Right lobe of liver (tissue), 4 donors: Measurements from ENCODE around the gene USP8.

Experiments used
- POLR2A ChIP-seq: fragments of 450-650 bp; IDR thresholded peaks from one replicate; pipeline ENCODE4 v1.6.1; 2017; ENCODE audit warnings: antibody characterized with exemption, mild to moderate bottlenecking
- TF ChIP-seq, protein P1 (sequence below), 4 donors: fragments of 200-600 bp in 3 of 4; fragments of 450-650 bp in 1 of 4; IDR thresholded peaks; one replicate each; pipeline versions ENCODE4 v1.5.1 to v1.8.0; 2016 to 2022; ENCODE audit warnings: antibody characterized with exemption in 4 of 4, mild to moderate bottlenecking in 2 of 4
- donor health status: DM: no; HTN: no; CAD: no.
- donor health status: DM: no; HTN: no; CAD: no.
- donor health status: DM: no; HTN: yes; CAD: no.

DNA sequence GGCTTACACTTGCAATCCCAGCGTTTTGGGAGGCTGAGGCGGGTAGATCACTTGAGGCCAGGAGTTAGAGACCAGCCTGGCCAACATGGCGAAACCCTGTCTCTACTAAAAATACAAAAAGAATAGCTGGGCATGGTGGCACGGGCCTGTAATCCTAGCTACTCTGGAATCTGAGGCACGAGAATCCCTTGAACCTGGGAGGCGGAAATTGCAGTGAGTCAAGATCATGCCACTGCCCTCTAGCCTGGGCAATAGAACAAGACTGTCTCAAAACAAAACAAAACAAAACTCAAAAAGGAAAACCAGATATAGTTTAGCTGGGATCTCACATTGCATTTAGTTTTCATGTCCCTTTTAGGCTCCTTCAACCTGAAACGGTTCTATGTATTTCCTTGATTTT lies 125.1 kb downstream of the USP8 start:
- TF ChIP-seq, protein P1, sequence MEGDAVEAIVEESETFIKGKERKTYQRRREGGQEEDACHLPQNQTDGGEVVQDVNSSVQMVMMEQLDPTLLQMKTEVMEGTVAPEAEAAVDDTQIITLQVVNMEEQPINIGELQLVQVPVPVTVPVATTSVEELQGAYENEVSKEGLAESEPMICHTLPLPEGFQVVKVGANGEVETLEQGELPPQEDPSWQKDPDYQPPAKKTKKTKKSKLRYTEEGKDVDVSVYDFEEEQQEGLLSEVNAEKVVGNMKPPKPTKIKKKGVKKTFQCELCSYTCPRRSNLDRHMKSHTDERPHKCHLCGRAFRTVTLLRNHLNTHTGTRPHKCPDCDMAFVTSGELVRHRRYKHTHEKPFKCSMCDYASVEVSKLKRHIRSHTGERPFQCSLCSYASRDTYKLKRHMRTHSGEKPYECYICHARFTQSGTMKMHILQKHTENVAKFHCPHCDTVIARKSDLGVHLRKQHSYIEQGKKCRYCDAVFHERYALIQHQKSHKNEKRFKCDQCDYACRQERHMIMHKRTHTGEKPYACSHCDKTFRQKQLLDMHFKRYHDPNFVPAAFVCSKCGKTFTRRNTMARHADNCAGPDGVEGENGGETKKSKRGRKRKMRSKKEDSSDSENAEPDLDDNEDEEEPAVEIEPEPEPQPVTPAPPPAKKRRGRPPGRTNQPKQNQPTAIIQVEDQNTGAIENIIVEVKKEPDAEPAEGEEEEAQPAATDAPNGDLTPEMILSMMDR (IDR thresholded peaks at IDR 0.05) = no peak
- no peak for TF ChIP-seq POLR2A
